ES-I3 (cell line): ENCODE measurements around the gene RTN4R.
"Not testable (repeated sequence)": the region's sequence is repeated elsewhere in the genome, so short reads cannot be mapped to it uniquely, and the experiment has no call there.

Experiments used
- H3K36me3 ChIP-seq: 2 replicates; pipeline ENCODE4 v1.6.1; 2013; ENCODE audit warnings: mild to moderate bottlenecking, low read length, control low read depth, moderate library complexity; ENCODE audit not compliant: insufficient read depth
- H3K4me1 ChIP-seq: 2 replicates; pipeline ENCODE4 v1.6.1; 2013; ENCODE audit warnings: mild to moderate bottlenecking, control low read depth, low read length; ENCODE audit not compliant: insufficient read depth
- H3K9ac ChIP-seq: 2 replicates; pipeline ENCODE4 v1.6.1; 2013; ENCODE audit warnings: low read depth, mild to moderate bottlenecking, low read length, moderate library complexity
- H3K9me3 ChIP-seq: 2 replicates; pipeline ENCODE4 v1.6.1; 2013; ENCODE audit warnings: mild to moderate bottlenecking, low read length, moderate library complexity; ENCODE audit not compliant: control insufficient read depth, insufficient read depth

The RTN4R gene

DNA sequence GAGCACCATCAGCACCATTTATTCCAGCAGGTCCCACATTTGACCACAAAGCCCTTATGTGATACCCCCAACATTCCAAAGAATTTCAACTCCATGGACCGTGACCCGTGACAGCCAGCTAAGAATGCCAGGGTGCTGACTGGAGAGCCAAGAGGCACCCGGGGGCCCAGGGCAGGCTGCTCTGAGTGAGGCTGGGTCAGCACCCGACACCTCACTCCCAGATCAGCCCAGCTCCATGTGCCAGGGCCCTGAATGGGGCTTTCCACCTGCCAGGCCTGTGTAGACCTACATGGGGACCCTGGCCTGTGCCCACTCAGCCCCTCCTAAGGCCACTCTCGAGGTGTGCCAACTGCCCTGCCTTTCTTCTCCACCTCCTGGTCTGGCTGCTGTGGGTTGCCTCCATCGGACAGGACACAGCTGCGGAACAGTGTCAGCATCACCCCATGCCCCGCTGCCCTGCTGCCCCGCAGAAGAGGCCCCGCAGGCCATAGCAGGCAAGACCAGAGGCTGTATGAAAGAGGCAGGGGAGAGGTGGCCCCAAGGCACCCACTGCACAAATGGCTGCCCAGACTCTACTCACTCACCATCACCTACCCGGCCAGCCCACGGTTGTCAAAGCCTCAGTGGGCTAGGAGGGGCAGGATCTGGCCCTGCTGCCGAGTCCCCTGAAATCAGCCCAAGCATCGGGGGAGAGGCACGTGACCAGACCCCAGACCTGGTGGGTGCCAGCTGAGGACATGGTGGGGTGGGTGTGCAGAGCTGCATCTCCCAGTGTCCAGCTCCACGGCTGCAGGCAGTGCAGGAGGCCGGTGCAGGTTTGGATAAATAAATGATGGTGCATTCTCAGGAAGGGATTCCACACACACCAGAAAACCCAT, 4.5 kb downstream of the RTN4R start:
- H3K9me3 ChIP-seq, H3K36me3 ChIP-seq, H3K4me1 ChIP-seq, H3K9ac ChIP-seq: not testable (repeated sequence)

DNA sequence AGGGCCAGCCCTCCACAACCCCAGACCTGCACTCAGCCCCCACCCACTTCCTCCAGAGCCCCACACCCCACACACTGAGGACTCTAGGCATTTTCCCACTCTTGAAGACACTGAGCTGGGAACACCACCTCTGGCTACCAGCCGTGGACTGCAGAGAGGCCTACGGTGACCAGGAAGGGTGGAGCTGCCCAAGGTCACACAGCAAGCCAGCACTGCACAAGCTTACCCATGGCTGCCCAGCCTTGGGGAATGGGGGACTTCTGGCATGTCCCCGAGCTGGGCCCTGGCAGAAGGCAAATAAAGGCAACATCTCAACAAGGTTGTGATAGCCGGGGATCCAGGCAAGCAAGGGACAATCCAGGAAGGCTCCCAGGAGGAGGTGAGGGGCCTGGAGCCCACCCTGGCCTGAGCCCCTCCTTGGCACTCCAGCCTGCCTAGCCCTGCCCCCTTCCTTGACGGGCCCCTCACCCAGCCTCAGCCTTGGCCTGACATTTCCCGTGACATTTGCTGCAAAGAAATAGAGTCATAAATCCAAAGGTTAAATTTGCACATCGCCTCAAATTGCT, 5.5 kb downstream of the RTN4R start:
- Histone ChIP-seq H3K36me3 (no peaks in the 10 kb centered on the region), H3K9ac (no peak overlapping the region), H3K4me1 (no peaks in the 10 kb centered on the region; the same call in 1 of the 2 replicates), H3K9me3 (no peaks in the 10 kb centered on the region)

DNA sequence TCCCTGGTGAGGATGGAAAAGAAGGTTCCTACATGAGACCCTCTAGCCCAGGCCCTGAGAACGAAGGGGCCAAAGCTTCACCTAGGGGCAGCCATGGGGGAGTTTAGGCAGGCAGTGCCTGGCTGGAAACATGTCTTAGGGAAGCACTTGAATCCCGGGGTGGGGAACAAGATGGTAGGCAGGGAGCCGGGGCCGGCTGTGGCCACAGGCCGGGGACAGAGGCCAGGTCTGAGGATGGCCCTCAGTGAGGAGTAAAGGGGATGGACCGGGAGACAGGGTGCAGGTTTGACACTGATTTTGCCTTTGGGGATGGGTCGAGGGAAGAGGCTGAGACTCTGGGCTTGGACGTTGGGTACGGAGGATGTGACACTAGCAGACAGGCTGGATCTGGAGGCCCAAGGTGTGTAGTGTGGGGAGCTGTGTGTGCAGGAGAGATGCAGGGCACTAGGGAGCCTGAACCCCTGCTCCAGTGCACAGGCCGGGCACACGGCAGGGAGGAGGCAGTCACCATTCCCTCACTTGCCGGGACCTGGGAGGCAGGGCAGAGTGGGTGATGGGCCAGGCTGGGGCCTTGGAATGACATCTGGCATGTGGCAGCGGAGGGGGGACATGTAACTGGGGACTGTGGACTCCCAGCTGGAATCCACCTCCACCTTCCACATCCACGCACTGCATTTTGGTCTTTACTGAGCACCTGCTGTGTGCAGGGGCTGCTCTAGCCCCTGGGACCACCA, 6.1 kb downstream of the RTN4R start:
- no peaks in the 10 kb centered on the region for H3K9me3 ChIP-seq
- no peaks in the 10 kb centered on the region; the same call in 1 of the 2 replicates for H3K4me1 ChIP-seq
- no peaks in the 10 kb centered on the region for H3K36me3 ChIP-seq
- H3K9ac ChIP-seq, result no peak overlapping the region

DNA sequence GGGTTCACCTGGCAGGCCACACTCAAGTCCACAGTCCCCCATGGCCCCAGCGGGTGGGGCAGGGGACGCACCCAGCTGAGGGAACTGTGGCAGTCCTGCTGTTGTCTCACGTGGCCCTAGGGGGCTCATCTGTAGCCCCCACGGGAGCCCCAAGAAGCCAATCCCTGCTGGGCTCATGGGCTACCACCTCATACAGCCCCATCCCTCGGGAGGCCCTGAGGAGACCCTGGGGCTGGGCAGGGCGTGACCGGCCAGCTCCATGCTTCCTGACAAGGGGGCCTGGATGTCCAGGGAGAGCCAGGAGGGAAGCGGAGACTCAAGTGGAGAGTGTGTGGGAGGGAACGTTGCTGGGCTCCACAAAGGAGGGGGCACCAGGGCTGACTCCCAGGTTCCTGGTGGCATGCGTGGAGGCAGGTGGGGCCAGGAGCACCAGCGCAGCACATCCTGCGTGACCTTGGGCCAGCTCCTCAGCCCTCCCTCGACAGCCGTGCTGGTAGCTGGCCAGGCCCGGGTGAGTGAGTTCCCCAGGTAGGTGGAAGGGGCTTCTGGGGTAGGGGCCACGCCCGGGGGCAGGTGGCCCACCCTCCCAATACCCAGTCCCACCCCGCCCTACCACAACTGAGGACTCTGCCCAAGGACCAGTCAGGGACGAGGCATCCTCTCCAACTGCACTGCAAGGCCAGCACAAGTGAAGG, 7.9 kb downstream of the RTN4R start:
- Histone ChIP-seq H3K9ac (no peak overlapping the region), H3K36me3 (no peaks in the 10 kb centered on the region; the same call in 1 of the 2 replicates), H3K4me1 (no peaks in the 10 kb centered on the region), H3K9me3 (no peaks in the 10 kb centered on the region)

DNA sequence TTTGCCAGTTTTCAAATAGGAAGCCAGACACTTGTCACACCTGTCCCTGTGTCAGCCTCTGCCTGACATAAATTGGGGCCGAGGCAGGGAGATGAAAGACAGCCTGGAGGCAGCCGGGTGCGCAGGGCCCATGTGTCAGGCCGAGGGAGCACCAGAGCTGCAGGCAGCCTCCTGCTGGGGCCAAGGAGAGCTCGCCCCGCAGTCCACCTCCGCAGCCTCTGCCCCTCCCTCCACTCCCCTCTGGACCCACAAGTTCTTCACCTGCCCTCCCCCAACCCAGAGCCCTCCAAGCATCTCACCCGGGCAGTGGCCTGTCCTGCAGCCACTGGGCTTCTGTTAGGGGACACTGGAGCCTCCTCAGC, 8.8 kb downstream of the RTN4R start:
- Histone ChIP-seq H3K4me1 (no peaks in the 10 kb centered on the region), H3K36me3 (no peaks in the 10 kb centered on the region; the same call in 1 of the 2 replicates), H3K9ac (no peak overlapping the region), H3K9me3 (no peaks in the 10 kb centered on the region)

DNA sequence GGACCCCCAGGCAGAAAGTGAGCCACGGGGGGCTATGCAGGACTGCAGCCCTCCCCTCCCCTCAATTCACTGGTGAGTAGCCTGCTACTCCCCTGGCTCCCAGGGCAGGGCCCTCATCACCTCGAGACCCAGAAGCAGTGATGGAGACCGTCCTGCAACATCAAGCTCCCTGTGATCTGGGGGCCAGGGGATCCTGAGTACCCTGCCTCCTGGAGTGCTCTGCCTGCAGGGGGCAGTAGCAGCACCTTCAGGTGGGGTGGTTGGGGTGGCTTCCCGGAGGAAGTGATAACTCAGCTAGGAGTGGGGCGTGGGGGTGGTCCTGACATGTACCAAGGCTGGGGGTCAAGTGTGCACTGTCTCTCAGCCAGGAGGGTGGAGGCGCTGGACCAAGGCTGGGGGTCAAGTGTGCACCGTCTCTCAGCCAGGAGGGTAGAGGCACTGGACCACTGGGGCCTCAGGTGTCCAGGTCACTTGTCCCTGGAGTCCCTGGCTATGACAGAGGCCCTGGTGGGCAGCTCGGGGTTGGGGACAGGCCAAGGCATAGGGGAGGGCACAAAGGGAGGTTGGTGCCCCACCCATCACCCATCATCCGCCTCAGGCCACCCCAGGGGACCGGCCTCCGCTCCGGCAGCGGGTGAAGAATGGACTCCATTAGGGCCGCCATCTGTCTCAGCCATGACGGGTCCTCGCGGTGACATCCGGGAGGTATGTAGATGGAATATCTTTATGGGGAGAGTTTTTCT, 9.4 kb downstream of the RTN4R start:
- no peaks in the 10 kb centered on the region for H3K4me1 ChIP-seq
- no peaks in the 10 kb centered on the region for H3K9me3 ChIP-seq
- no peaks in the 10 kb centered on the region; the same call in 1 of the 2 replicates for H3K36me3 ChIP-seq
- H3K9ac ChIP-seq, result no peak overlapping the region

DNA sequence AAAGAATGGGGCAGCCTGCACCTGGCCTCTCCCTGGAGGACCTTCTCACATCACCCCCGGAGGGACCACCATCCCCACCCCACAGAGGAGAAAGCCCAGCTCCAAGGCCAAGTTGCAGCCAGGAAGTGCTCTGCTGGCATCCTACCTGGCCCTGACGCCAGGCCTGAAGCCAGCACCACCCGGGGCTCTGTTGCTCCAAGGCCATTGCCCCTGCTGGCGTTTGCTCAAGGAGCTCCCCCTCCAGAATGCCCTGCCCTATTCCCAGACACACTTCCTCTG, 10.2 kb downstream of the RTN4R start:
- H3K4me1 ChIP-seq, result no peaks in the 10 kb centered on the region
- no peaks in the 10 kb centered on the region; the same call in 1 of the 2 replicates for H3K36me3 ChIP-seq
- H3K9me3 ChIP-seq, result no peaks in the 10 kb centered on the region
- H3K9ac ChIP-seq, result no peak overlapping the region

DNA sequence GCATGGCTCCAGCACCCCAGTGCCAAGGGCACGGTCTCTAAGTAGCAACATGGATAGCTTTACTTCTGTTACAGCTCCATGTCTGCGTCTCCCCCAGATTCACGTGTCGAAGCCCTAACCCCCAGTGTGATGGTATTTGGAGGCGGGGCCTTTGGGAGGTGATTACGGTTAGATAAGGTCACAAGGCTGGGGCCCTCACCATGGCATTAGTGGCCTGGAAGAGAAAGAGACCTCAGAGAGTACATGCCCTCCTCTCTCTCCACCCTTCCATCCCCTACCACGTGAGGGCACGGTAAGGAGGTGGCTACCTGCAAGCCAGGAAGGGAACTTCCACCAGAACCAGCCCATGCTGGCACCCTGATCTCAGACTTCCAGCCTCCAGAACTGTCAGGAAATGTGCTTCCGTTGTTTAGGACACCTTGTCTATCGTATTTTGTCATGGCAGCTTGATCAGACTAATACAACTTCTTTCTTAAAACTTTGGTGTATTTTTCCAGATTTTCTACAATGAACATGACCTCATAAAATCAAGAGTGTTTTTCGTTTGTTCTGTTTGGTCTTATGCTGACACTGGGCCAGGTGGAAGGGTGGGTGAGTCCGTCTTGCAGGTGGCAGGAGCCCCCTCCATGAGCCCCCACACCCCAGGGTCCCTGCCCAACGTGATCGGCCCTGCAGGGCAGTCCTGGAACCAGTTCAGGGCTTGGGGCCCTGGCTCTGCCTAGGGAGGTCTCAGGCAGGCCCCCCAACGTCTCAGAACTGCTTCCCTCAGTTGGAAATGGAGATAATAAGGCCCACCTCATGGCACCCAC, 10.7 kb downstream of the RTN4R start:
- Histone ChIP-seq H3K36me3 (no peaks in the 10 kb centered on the region; the same call in 1 of the 2 replicates), H3K9me3 (no peaks in the 10 kb centered on the region), H3K4me1 (no peaks in the 10 kb centered on the region), H3K9ac (no peak overlapping the region)

DNA sequence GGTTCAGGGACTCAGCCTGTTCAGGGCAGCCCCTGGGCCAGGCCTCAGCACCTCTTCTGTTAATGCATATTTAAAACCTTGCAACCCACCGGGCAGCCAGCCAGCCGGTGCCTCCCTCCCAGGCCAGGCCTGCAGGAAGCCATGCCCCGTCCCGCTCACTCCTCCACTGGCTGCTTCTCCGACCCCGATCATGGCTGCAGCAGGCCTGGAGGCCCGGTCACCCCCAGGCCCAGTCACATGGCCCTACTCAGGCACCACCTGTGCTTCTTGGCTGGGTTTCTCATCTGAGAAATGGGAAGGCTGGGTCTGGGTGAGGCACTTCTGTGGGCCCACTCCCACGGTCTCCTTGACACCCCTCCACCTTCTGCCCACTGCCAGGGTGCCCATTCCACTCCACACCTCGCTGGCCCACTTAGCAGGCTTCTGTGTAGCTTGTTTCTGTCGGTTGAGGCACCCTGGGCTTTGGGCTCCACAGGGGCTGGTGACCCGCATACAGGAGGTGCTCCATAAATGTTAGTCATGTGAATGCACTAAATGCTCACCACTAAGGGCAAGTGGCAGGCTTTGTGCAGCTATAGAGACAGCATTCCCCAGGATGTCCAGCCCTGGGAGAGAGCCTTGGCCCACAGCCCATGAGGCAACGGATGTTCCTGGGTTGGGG, 11.4 kb downstream of the RTN4R start:
- H3K4me1 ChIP-seq, result no peaks in the 10 kb centered on the region
- no peak overlapping the region for H3K9ac ChIP-seq

DNA sequence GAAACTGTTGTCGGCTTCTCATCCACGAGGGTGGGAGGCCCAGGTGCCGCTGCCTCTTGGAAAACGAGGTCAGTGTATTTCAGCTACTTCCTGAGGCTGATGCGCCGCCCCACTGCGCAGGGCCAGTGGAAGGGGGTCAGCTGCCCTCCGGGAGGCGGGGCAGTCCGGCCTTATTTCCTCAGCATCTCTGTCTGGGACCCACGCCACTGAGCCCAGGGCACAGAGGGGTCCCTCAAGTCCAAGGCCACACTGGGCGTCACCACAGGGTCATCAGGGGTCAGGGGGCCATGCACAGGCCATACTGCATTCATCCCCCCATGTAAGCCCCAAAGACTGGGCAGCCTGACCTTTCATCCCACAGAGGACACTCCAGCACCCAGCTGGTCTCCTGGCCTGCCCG, 12.1 kb downstream of the RTN4R start:
- no peaks in the 10 kb centered on the region for H3K9me3 ChIP-seq
- H3K9ac ChIP-seq, result no peak overlapping the region
- no peaks in the 10 kb centered on the region; the same call in 1 of the 2 replicates for H3K36me3 ChIP-seq
- no peaks in the 10 kb centered on the region for H3K4me1 ChIP-seq

More for the DNA sequence above, 11.4 kb downstream of the RTN4R start:
- Histone ChIP-seq H3K9me3 (no peaks in the 10 kb centered on the region), H3K36me3 (no peaks in the 10 kb centered on the region; the same call in 1 of the 2 replicates)

DNA sequence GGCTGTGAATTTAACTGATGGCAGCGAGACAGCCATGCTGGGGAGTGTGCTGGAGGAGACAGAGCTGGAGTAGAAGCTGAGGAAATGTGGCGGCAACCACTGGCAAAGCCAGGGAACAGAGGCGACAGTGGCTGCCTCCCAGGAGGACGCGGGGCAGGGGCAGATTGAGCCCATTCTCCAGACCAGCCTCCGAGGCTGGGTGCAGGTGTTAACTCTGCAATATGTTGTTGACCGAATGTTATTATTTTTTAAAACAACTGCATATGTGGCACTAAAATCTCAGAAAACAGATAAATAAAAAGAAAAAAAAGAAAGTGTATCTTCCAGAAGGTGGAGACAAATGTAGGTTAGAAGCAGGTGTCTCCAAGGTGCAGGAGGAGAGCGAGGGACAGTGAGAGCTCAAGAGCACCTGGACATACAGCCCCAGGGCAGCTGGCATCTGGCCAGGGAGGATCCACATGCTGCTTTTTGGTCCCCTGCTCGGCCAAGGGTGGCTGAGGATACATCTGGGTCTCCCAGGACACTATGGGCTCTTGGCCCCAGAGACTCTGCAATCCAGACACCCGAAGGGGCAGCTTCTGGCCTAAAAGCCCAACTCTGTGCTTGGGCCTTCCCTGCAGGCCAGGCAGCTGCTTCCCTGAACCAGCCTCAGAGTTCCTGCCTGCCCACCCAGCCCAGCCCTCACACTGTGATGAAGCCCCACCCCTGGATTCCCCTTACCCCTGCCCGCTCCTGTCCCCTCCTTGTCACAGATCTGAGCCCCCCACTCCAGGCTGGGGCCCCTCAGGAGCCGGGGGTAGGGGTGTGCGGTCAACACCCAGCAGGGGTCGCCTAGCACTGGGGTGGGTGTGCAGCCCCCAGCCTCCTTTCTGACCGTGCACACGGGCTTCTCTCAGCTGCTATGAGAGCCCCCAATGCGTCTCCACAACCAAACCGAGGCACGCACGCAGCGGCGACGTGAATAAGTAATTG, 12.9 kb downstream of the RTN4R start:
- Histone ChIP-seq H3K4me1 (no peaks in the 10 kb centered on the region), H3K9me3 (no peaks in the 10 kb centered on the region), H3K9ac (no peak overlapping the region), H3K36me3 (no peaks in the 10 kb centered on the region; the same call in 1 of the 2 replicates)

DNA sequence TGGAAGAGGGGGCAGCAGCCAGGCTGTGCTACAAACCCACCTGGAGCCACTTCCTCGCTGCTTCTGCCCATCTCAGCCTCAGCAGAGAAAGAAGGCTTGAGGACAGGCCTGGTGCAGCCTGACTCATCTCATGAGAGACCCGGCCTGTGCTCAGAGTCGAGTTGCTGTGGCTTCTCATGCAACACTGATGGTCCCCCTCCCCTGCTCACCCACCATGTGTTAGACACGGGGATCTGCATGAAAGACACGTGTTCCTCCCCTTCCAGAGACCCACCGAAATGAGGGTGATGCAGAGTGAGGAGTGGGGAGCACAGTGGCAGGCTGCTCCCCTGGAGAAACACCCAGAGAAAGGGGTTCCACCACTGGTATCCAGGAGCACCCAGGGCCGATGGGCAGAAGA, 15.0 kb downstream of the RTN4R start:
- H3K9me3 ChIP-seq, result no peaks in the 10 kb centered on the region
- H3K36me3 ChIP-seq, result no peaks in the 10 kb centered on the region; the same call in 1 of the 2 replicates
- no peaks in the 10 kb centered on the region for H3K4me1 ChIP-seq
- no peak overlapping the region for H3K9ac ChIP-seq
